ENCODE measurements around the gene ZFHX3.

ZFHX3 gene

GRCh38 chr16:73037331-73037745 lies 10.6 kb downstream of the ZFHX3 start:
- peak; percentile 31 for DNase-seq

DNA sequence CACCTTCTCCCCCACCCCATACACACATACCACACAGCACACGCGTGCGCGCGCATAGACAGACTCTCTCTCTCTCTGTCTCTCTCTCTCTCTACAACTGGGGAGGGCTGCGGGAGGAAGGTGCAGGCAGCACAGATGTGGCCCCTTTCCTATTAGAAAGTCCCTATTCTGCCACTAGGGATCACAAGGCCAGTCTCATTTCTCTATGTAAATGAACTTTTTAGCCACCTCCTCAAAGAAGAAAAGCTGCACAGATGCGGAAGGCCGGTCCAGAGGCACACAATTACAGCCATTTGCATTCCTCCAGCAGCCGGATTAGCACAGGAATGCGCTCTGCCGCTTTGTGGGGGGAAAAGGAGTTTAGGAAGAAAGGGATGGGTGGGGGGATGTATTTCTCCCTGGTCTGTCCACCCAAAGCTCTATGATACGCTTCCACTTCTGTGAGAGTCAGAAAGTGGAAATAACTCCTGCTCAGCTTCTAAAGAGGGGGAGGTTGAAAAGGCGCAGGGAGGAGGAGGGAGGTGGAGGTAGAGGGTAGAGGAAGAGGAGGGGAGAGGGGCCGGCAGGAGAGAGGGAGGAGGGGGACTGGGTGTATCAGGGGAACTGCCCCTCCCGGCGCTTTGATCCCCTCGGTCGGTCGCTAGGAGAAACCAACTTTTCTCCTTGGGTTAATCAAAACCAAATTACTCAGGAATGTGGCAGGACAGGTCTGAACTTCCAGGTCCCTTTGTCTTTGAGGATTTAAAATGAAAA lies 11.7 kb downstream of the ZFHX3 start:
- DNase-seq: no peak

- no peak for DNase-seq
Measured at GRCh38 chr16:73034374-73034773, 13.6 kb downstream of the ZFHX3 start.

GRCh38 chr16:73033271-73033998 lies 14.5 kb downstream of the ZFHX3 start:
- DNase-seq: no peak

- DNase-seq: peak; percentile 10
Measured at GRCh38 chr16:73032541-73033270, 15.2 kb downstream of the ZFHX3 start.

GRCh38 chr16:73031984-73032383 lies 15.9 kb downstream of the ZFHX3 start:
- no peak for DNase-seq

DNA sequence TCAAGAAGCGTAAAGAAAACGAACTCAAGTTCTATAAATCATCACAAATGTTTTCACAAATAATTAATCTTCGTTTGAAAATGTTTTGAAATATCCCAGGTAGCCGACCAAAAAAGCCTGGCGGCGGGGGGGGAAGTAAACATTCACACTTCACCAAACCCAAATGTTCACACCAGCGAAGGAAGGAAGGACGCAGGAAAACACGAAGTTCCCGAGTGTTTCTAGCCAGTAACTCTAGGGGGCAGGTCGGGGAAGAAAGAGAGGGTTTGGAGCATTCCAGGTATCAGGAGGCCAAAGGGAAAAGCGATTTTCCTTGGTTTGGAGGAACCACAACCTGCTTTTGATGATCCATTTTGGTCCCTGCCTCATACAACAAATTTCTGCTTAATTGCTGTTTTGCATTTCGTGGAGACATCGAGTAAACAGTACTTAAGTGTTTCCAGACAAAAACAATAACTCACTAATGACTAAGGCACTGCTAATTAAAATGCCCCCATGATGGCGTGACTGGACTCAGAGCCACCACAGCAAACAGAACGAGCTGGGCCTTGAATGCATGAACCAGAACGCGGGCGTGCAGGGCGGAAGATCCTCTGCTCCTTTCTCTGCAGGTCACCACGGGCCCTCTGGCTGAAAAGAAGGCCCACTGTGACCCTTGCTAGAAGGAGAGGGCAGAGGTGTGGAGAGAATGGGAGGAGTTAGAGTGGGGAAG lies 16.6 kb downstream of the ZFHX3 start:
- DNase-seq: no peak

DNA sequence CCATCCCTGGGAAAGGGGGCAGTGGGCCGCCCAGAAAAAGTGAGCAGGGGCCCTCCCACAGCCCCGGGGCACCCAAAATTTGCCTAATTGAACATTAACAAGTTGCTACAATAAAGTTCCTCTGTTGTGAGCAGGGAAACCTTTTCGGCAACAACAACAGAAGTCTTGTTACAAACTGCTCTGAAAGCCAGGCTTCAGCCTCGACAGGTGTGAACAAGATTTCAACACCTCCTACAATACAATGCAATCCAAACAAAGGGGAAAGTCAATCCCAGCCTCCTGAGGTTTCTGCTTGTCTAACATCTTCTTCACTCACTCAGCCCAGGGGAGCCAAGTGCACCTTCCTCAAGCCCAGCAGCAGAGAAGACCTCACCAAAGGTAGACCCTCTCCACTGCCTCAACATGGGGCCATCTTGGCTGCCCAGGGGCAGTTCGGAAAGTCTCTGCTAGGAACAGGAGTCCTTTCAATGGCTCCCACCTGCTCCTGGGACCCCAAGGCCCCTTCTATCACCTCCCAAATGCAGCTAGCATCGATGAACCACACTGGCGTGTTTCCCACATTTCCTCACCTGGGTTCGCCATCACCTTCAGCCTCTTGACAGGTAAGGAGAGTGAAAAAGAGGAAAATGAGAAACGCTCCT lies 19.1 kb downstream of the ZFHX3 start:
- no peak for DNase-seq

- no peak for DNase-seq
Measured at GRCh38 chr16:73028263-73028662, 19.7 kb downstream of the ZFHX3 start.

DNA sequence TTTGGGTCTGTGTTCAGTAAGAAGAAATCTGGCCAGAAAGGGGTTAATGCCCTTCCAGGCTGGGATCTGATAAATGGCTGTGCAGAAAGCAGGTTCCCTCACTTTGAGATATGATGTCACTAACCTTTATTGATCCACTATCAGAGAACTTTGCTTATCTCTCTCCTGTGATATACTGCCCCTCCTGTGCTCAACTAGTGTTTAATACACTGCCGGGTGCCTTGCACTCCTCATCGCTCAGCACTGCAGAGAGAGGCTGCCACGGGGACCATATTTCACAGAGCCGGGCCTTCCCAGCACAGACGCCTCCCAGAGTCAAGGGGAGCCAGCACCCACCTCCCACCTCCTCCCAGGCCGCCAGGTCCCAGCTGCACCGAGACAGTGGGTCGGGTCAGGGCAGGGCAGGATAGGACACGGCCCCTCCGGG lies 20.2 kb downstream of the ZFHX3 start:
- DNase-seq: no peak

DNA sequence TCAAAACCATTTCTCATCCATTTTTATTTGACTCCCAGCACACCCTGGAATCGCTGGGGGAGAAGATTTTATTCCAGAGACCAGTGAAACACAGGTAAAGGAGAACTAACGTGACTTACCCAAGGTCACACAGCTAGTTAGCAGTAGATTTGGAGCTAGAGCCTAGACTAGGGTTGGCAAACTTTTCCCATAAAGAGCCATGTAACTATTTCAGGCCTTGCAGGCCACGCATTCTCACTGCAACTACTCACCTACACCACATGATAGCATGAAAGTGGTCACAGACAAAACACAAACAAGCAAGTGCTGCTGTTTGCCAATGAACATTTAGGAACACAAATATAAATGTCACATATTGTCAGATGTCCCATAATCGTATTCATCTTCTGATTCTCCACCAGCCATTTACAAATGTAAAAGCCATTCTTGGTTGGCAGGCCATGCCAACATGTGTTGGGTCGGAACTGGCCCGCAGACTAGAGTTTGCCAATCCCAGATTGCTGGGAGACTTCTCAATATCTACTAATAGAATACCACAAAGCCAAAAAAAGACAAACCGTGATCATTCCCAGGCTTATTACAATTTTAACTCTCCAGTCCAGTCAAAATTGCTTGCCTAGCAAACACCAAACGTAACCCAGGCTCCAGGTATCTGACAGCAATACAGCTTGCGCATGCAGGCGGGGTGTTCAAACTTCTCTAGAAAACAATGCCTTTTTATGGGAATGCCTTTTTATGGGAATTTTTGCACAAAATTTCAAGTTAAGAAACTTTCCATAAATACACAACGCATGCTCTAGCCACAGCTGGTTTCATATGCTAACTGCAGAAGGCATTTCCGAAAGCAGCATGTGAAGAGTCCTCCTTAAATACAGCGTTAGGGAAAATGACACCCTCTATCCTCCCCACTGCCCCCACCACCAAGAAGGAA lies 20.9 kb downstream of the ZFHX3 start:
- DNase-seq: no peak

DNA sequence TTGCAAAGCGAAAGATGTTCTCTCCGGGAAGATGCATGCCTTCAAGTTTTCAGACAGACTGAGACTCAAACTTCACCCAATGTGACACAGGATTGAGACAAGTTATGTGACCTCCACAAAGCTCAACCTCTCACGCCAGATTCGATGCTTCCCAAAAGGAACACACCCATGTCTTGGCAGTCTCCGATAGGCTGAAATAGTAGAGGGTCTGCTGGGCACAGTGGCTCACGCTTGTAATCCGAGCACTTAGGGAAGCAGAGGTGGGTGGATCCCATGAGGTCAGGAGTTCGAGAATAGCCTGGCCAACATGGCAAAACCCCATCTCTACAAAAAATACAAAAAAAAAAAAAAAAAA lies 22.1 kb downstream of the ZFHX3 start:
- no peak for DNase-seq

GRCh38 chr16:73025151-73025855 lies 22.6 kb downstream of the ZFHX3 start:
- DNase-seq: no peak

DNA sequence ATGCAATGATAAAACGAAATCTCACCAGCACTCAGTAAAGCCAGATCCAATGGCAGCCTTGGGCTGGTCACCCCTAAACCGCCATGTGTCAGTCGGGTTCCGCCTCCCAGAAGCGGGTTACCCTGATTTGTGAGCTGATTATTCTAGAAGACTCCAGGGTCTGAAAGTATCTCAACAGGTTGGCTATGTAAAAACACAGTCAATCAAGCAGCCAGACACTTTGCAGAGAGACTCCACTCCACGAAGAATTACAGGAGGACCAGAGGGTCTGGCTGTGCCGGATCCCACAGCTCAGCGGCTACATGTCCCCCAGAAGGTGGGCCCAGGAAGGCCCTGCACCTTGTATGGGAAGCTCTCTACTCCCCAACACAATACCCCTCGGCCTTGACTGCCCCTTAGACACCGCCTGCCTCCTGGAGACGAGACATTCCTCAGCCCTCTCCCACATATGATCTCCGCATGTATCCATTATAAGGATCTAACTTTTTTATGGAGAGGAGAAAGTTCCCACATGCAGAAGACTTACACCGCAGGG lies 23.3 kb downstream of the ZFHX3 start:
- no peak for DNase-seq

- no peak for DNase-seq
Measured at GRCh38 chr16:73023752-73024570, 24.0 kb downstream of the ZFHX3 start.

DNA sequence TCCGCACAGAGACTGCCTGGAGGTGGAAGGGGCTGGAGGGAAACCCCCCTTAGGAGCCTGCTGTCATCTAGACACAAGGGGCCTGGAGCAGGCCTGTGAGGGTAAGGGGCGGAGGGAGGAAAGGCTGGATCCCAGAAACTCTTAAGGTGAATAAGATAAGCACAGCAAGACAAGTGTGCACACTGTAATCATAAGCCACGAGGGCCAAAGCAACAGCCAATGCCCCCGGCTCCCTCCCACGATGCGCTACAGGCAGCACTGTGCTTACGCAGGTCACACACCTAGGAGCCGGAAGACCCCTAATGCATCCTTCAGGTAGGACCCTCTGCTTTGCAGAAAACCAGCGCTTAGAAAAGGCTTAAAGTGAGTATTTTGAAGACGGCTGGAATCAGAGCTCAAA lies 24.6 kb downstream of the ZFHX3 start:
- DNase-seq: no peak

DNA sequence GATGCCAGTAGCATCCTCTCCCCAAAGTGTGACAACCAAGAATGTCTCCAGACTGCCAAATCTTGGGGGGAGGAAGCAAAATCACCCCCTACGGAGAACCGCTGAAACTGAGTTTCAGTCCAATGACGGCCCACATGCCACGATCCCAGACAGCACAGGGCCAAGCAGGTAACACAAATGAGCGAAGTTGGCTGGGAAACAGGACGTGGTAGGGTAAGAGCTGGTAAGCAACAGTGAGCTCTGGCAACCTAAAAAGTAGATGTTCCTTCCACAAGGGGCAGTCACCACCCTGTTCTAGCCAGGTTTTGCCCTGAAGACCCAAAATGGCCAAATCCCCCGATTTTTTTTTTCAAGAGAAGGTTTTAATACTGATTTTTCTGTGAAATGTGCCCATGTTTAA lies 25.4 kb downstream of the ZFHX3 start:
- DNase-seq: no peak

DNA sequence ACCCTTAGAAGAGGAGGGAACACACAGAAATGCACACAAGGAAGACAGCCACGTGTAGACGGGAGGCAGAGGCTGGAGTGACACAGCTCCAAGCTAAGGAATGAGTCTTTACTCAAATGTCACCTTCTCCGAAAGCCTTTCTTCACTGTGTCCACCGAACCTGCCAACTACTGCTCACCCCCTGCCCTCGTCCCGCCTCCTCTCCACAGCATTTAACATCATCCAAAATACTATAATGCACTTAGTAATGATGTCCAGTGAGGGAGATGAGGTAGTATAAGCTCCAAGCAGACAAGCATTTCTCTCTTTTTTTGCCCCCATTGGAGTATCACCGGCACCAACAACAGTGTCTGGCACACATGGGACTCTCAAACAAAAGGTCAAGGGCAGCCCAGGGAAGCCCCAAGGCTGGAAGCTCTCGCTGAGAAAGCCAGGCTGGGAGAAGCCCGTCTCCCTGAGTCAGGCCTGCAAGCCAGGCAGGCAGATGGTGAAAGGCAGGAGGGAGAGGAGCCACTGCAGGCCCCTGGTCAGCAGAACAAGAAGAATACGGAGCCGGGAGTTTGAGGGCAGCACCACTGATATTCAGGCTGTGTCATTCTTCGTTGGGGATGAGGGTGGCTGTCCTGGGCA lies 25.9 kb downstream of the ZFHX3 start:
- DNase-seq: no peak

- peak; percentile 17 for DNase-seq
Measured at GRCh38 chr16:73020409-73020884, 27.5 kb downstream of the ZFHX3 start.
